Stimulated activated CD4-positive, alpha-beta T cell treated with anti-CD3 and anti-CD28 coated beads, Interleukin-1b, Interleukin-23, amount 100 ng/mL, for 4 hours (primary cell): ENCODE results near the gene IGSF9.
"Not testable (repeated sequence)": the region's sequence is repeated elsewhere in the genome, so short reads cannot be mapped to it uniquely, and the experiment has no call there.

Experiments used
- DNase-seq, 2 donors: peaks; one replicate each; pipeline ENCODE4 v3.0.0-alpha.2; 2020; ENCODE audit warnings: low read depth in 2 of 2

IGSF9 gene

GRCh38 chr1:159921251-159921650 lies 24.2 kb downstream of the IGSF9 start:
- DNase-seq, result no peak

DNA sequence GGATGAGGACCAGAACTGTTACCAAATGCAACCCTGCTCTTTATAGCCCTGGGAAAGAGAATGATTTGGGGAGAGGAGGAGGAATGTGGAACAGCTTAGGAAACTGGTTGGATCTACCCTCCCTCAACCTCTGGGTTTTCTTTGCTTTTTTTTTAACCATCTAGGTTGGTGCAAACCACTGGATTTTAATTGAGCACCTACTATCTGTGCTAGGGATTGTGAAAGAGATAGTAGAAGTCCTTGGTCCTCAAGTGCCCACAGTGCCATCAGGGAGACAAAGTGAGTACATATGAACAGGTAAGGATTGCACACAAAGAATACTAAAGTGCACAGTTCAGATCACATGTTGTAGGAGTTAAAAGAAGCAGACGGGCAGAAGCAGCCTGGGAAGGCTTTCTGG lies 24.8 kb downstream of the IGSF9 start:
- no peak for DNase-seq

DNA sequence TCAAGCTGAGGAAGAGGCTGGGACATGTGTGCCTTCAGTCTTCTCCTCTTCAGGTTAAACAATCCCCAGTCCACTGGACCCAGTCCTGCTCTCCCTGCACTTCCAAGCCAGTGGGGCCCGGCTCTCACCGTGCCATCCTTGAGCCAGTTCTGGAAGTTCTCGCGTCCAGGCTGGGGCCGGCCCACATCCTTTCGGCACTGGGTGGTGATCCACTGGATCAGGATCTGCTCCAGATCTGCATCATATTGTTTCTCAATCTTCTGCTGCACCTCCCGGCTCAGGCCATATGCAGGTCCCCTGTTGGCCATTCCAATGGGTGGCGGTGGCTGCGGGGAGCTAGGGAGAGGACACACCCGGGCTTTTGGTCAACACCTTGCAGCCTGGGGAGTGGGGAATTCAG lies 25.2 kb downstream of the IGSF9 start:
- DNase-seq, result no peak

GRCh38 chr1:159919236-159919865 lies 26.1 kb downstream of the IGSF9 start:
- no peak for DNase-seq

DNA sequence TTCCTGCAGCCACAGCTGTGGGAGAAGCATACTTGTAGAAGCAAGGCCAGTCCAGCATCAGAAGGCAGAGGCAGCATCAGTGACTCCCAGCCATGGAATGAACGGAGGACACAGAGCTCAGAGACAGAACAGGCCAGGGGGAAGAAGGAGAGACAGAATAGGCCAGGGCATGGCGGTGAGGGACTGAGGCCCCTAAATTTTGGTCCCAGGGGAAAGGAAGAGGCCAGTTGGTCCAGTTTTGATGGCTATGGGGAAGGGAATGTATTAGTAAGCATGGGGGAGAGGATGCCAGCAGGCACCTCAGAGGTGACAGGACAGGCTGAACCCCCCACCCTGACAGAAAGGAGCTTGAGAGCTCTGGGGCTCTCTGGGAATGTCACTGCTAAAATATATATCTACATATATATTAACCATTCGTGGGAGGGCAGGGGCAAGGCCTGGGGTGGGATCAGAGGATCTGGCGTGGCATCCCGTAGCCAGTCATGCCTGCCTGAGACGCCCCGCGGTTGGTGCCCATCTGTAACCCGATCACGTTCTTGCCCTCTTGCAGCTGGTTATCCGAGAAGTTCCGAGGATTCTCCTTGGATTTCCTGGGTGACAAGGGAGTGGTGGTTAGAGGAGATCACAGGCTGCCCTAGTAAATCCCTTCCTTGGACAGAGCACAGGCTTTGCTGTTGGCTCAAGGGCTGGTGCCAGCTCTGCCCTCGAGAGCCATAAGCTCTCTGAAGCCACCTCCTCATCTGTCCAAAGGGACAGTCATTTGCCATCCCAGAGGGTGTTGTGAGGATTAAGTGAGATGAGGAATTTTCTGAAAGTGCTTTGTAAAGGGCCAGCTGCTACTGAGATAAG lies 26.8 kb downstream of the IGSF9 start:
- no peak for DNase-seq

GRCh38 chr1:159917533-159918351 lies 27.7 kb downstream of the IGSF9 start:
- DNase-seq, result no peak

DNA sequence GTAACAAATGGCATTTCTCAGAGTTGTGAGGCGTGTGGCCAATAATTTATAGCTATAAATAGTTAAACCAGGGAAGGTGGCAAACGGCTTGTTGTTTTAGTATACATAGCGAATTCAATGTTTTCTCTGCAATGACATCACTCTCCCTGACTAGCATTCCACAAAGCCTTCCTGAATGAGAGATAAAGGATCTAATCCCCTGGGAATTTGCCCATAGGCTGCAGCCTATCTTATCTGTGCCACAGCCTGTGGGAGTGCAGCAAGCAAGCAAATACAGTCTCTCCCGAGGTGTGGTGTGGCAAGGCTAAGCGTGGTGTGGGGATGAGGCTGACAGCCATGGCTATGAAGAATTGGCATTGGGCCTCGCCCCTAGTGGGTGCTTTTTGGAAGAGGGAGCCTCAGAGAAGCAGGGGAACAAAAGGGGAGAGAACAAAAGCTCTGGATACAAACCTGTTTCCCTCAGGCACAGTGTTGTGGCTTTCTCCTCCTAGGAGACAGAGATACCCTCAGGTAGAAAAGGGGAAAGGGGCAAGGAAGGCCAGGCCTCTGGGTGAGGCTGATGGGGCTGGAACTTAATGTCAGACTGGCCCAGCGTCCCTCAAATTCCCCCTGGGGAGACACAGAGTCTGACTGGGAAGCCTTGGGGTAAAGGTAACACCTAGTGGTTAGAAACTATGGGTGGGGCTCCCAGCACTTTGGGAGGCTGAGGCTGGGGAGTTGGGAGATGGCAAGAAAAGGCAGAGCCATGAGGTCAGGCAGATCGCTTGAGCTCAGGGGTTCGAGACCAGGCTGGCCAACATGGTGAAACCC lies 29.0 kb downstream of the IGSF9 start:
- DNase-seq, result no peak

GRCh38 chr1:159915571-159916241 lies 29.7 kb downstream of the IGSF9 start:
- no peak for DNase-seq

GRCh38 chr1:159914252-159915018 lies 31.0 kb downstream of the IGSF9 start:
- no peak for DNase-seq

DNA sequence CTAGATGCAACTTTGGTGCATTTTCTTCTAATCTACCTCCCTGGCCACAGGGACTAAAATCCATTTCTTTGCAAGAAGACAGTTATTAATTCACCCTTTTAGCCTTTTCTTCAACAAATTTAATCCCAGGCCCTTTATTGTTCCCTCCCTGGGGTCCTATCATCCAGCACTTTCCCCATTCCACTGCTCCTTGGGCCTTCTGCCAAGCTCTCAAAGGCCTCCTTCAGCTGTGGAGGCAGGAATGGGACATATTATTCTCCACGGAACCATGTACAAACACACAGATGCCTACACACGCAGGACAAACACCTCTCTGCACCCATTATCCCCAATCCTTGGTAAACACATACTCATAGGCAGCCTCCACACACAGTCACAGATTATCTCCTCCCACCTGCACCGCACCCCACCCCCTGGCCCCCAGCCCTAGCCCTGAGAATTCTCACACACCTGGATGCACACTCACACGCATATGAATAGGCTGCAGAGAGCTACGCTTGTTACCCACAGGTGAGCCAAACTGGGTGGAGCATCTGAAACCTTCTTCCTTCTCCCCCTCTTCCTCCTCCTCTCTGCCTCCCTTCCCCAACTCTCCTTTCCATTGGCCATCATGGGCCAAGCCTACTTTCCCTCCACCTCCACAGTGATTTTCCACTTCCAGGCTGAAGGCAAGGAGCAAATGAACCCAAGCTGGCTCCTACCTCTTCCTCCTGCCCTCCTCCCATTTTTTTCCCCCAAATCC lies 31.8 kb downstream of the IGSF9 start:
- DNase-seq, result no peak

- no peak for DNase-seq
These were observed 33.9 kb downstream of the IGSF9 start for GRCh38 chr1:159911326-159912070.

DNA sequence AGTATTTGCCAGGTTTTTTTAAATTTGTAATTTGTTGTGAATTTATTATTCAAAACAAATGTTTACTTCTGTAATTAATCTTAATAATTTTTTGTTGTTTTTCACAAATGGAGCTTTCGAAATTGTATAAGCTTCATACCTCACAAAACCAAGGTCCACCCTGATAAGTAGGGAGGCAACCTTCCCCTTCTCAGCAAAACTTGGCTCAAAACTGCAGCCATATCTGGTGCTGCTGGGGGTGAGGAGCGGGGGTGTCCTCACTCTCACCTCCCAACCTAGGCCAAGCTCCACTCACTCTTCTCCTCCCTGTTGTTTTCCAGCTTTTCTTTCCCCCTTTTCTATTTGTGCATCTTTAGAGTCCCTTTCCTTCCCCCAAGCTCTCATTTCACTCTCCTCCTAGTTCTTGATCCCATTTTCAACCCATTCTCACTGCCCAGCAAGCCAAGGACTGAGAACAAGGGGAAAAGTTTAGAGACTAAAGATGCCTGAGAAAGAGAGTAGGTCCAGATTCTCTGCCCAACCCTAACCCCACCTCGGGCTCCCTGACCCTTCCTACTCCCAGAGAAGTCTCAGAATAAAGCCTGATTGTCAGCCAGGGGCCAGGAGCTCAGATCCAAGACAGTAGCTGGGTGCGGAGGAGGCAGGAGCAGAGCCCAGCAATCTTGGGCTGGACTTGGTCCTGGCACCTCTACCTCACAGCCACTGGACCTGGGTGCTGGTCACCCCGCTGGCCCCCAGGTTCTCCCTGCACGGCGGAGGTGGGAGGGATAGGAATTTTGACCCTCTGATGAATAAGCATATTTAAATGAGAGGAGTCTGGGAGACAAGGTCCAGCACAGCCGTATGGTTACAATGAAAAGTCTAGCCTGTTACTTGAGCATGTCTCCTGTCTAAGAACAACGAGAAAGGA lies 37.1 kb downstream of the IGSF9 start:
- no peak for DNase-seq

DNA sequence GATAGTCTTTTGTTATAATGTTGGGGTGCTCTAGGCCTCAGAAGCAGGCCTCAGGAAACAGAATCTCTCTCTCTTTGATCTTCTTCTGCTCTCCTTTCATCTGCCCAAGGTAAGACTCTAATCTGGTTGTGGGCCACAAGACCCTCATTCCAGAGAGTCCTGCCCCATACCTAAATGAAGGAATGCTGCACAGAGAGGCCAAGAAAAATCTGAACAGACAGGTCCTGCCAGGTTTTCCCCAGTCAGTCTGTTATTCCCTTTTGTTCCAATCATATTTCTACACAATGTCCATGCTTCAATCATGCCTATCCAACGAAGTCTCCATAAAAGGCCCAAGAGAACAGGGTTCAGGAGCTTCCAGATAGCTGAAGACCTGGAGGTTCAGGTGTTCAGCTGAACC lies 38.5 kb downstream of the IGSF9 start:
- no peak for DNase-seq

DNA sequence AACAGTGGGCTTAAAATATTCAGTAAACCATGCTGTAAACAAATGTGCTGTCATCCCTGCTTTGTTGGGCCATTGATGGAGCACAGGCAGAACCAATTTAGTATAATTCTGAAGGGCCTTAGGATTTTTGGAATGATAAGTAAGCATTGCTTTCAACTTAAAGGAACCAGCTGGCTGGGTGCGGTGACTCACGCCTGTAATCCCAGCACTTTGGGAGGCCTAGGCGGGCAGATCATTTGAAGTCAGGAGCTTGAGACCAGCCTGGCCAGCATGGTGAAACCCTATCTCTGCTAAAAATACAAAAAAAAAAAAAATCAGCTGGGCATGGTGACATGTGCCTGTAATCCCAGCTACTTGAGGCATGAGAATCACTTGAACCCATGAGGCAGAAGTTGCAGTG lies 41.4 kb downstream of the IGSF9 start:
- DNase-seq, result not testable (repeated sequence)

DNA sequence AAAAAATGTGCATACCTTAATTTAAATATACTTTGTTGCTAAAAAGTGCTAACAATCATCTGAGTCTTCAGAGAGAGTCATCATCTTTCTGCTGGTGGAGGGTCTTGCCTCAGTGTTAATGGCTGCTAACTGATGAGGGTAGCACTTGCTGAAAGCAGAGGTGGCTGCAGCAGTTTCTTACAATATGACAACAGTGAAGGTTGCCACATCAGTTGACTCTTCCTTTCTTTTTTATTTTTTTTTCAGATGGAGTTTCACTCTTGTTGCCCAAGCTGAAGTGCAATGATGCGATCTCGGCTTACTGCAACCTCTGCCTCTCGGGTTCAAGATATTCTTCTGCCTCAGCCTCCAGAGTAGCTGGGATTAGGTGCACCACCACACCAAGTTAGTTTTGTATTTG lies 42.9 kb downstream of the IGSF9 start:
- no peak for DNase-seq

GRCh38 chr1:159900755-159901360 lies 44.6 kb downstream of the IGSF9 start:
- no peak for DNase-seq

- no peak for DNase-seq
These were observed 45.2 kb downstream of the IGSF9 start, which contains the start of gene CFAP45 for GRCh38 chr1:159900086-159900680. Gene CFAP45, minus strand, starts transcription at chr1:159900165. Its CDS starts 67 bp downstream, at chr1:159900098.
